Cardiac muscle cell (in vitro differentiated cells and primary cell): ENCODE data around the gene SBSN. TPM values are rescaled to one million over a fixed set of nuclear protein-coding genes. Genes with fewer than 3 reads are reported as not detected.

ENCODE experiments used
- DNase-seq, 2 donors: peaks; one replicate each; pipeline versions ENCODE4 v3.0.0 to v3.0.0-alpha.2; 2010 to 2017; ENCODE audit warnings: low read depth in 1 of 2, low spot score in 1 of 2
- H3K27ac ChIP-seq: fragments of 200-600 bp; sonication (generic); 2 replicates; pipeline ENCODE4 v1.5.1; 2016
- H3K27me3 ChIP-seq: fragments of 200-600 bp; sonication (generic); 2 replicates; pipeline ENCODE4 v1.6.0; 2016; ENCODE audit warnings: control low read depth
- H3K36me3 ChIP-seq: fragments of 200-600 bp; sonication (generic); 2 replicates; pipeline ENCODE4 v1.5.1; 2016; ENCODE audit warnings: control low read depth
- H3K4me1 ChIP-seq: fragments of 200-600 bp; sonication (generic); 2 replicates; pipeline ENCODE4 v1.8.1; 2017; ENCODE audit warnings: low read depth, mild to moderate bottlenecking, mixed run types
- H3K4me3 ChIP-seq: fragments of 200-600 bp; sonication (generic); 2 replicates; pipeline ENCODE4 v1.5.1; 2016; ENCODE audit warnings: mild to moderate bottlenecking
- H3K9me3 ChIP-seq: fragments of 200-600 bp; sonication (generic); 2 replicates; pipeline ENCODE4 v1.5.1; 2017; ENCODE audit warnings: low read depth, mild to moderate bottlenecking, control low read depth
- polyA plus RNA-seq: library from polyadenylated mRNA; unstranded; fragments of >200 nt; fragmentation: Nextera tagmentation; extraction: Ambion mirVana; gene quantifications from 2 replicates; pipeline ENCODE4 v1.2.1, GENCODE V29; 2016
- total RNA-seq: library from RNA; depleted of rRNA; stranded (reverse); fragments of >200 nt; gene quantifications from 2 replicates; pipeline ENCODE4 v1.2.3, GENCODE V29; 2016
- TF ChIP-seq, protein P1 (sequence below): IDR thresholded peaks from 2 replicates; pipeline ENCODE4 v1.5.1; 2012; ENCODE audit warnings: low read depth, mild to moderate bottlenecking, low read length

SBSN gene
- total and polyA plus RNA-seq, 2 experiments from 2014 or later: 0.15 TPM; not detected in 1

DNA sequence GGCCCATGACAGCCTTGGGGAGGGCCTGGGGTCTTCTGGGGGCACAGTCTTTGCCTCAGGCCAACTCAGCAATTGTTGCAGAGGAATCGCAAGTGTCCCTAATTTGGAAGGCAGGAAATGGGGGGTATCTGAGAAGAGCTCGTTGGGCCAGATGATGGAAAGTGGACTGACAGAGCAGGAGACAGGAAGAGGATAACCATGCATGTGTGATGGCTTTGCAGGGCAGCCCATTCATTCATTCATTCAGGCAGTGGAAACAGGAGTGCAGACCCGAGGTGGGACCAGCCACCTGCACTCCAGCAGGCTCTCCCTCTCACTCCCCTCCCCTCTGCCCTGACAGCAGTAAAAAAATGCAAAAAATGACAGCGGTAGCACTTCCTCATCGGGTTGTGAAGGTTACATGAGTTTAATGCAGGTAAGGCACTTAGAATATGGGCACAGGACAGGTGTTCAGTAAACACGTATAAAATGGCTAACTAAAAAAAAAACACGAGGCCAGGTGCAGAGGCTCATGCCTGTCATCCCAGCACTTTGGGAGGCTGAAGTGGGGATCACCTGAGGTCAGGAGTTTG is 12.3 kb upstream of the SBSN start:
- Histone ChIP-seq H3K9me3 (no peaks in the 10 kb centered on the region), H3K4me3 (no peak overlapping the region), H3K4me1 (peaks cover 3% of the 10 kb centered on the region), H3K27me3 (no peaks in the 10 kb centered on the region), H3K36me3 (no peaks in the 10 kb centered on the region), H3K27ac (no peak overlapping the region)
- DNase-seq: no peak
- TF ChIP-seq, protein P1, sequence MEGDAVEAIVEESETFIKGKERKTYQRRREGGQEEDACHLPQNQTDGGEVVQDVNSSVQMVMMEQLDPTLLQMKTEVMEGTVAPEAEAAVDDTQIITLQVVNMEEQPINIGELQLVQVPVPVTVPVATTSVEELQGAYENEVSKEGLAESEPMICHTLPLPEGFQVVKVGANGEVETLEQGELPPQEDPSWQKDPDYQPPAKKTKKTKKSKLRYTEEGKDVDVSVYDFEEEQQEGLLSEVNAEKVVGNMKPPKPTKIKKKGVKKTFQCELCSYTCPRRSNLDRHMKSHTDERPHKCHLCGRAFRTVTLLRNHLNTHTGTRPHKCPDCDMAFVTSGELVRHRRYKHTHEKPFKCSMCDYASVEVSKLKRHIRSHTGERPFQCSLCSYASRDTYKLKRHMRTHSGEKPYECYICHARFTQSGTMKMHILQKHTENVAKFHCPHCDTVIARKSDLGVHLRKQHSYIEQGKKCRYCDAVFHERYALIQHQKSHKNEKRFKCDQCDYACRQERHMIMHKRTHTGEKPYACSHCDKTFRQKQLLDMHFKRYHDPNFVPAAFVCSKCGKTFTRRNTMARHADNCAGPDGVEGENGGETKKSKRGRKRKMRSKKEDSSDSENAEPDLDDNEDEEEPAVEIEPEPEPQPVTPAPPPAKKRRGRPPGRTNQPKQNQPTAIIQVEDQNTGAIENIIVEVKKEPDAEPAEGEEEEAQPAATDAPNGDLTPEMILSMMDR: no peak

DNA sequence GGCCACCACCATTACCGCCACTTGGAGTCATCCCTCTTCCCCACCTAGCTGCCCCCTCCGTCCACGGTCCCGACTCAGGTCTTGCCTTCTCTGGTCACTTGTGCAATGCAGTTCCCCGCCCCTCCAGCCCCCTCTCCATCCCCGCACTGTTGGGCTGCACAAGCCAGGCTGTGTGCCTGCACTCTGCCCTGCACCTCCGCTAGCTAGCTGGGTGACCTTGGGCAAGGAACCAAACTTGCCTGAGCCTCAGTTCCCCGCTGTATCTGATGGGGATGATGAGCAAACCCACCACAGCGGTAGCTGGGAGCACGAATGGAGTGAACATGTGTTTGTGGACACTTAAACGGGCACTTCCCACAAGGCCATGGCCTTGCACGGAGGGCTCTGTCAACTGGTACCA is 11.7 kb upstream of the SBSN start:
- no peak overlapping the region for H3K4me3 ChIP-seq

DNA sequence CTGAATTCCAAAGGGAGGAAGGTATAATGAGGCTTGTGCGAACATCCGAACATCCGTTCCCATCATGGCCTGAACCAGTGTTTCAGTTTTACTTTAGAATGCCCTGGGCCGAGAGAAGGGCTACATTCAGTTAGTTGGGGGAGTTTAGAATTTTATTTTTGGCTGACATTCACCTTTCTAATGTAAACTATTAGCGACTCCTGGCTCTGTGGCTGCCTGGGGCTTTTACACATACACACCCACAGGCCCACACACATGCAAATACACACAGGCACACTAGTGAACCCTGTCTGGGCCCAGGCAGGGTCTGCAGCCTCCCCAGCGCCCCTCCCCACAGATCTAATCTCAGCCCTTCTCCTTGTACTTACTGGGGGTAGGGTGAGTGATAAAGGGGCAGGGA is 11.2 kb upstream of the SBSN start:
- Histone ChIP-seq H3K4me3 (no peak overlapping the region), H3K36me3 (no peaks in the 10 kb centered on the region), H3K9me3 (no peaks in the 10 kb centered on the region), H3K27ac (no peak overlapping the region), H3K27me3 (no peaks in the 10 kb centered on the region), H3K4me1 (peaks cover under 1% of the 10 kb centered on the region)
- TF ChIP-seq, protein P1: no peak
- DNase-seq: no peak

More for the DNA sequence above, 11.7 kb upstream of the SBSN start:
- no peak for DNase-seq
- Histone ChIP-seq H3K27me3 (no peaks in the 10 kb centered on the region), H3K9me3 (no peaks in the 10 kb centered on the region), H3K36me3 (no peaks in the 10 kb centered on the region), H3K27ac (no peak overlapping the region), H3K4me1 (peaks cover 3% of the 10 kb centered on the region)
- TF ChIP-seq, protein P1: no peak

DNA sequence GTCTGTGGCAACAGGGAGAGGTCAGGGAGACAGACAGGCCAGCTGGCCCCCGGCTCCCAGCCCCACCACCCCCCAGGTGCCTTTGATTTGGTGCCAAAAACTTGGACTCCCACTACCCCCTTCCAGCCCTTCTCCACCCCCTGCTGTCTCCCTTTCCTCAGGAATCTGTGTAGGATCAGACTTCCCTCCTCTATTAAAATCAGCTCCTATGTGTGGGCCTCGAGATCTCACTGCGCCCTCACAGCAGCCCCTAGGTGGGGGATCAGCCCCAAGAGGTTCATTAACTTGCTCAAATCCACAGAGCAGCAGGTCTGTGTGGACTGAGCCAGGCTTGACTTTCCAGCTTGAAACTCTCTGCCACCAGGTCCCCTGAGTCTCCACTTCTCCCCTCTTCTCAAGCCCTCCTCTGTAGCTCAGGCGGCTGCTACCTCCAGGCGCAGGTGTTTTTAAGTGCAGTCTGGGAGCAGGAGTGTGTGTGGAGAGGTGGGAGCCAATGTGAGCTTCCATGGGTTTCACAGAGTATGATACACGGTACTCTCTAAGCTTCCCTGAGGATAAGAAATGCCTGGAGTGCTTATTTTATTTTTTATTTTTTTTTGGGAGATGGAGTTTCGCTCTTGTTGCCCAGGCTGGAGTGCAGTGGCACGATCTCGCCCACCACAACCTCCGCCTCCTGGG is 6.8 kb upstream of the SBSN start:
- Histone ChIP-seq H3K36me3 (no peaks in the 10 kb centered on the region), H3K4me1 (no peaks in the 10 kb centered on the region), H3K27ac (no peak overlapping the region), H3K27me3 (no peaks in the 10 kb centered on the region), H3K9me3 (no peaks in the 10 kb centered on the region), H3K4me3 (no peak overlapping the region)
- TF ChIP-seq, protein P1: no peak
- no peak for DNase-seq

DNA sequence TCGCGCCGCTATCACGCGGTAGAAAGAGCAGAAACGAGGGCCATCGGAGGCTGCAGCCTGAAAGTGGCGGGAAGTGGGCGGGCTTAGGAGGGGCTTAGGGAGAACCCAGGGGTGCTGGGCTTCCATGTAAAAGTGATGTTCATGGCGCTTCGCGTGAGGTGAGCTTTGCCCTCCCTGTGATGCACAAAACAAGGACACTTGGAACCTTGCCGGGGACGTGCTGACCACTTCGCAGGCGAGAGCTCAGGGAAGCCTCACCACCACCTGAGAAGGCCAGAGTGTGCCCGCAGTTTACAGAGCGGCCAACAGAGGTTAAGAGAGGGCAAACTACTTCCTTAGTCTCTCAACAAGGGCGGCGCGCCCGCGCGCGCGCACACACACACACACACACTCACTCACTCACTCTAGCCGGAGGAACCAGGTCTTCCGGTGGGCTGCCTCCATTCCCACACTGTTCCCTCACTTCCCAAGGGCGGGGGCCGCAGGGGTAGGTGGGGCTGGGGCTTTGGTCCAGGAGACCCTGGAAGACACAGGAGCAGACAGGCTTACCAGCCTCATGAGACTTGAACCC is 5.8 kb upstream of the SBSN start:
- DNase-seq: peak; percentile 29 to 57
- no peaks in the 10 kb centered on the region for H3K27me3 ChIP-seq
- no peak overlapping the region for H3K4me3 ChIP-seq
- no peaks in the 10 kb centered on the region for H3K9me3 ChIP-seq
- no peak overlapping the region for H3K27ac ChIP-seq
- H3K4me1 ChIP-seq: no peaks in the 10 kb centered on the region
- no peaks in the 10 kb centered on the region for H3K36me3 ChIP-seq
- TF ChIP-seq, protein P1: no peak
